ENCODE measurements around the gene LYPD6.

LYPD6 gene

DNA sequence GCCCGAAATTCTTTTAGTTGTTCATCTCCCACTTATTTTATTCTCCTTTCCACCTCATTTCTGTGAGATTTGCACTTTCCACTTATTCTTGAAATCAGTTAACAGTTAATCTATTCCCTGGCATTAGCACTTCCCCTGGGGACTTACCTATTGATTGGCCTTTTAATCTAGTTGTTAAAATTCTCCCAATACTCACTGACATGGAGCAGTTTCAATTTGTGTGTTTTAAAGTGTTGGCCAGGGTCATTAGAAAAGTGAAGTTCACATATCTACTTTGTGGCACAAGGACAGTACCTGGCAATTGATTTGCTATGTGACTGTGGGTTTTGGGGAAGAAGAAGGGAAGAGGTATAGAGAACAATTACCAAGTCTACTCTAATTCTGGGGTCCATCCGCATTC is 83.1 kb downstream of the LYPD6 start:
- Histone ChIP-seq H3K27me3 (ENCODE audit: insufficient read depth, low read length) (no peaks in the 10 kb centered on the region), H3K4me3 (ENCODE audit: low read length) (no peak overlapping the region), H3K27ac (ENCODE audit: low read length) (no peak overlapping the region), H3K9ac (ENCODE audit: low read depth, low read length) (no peak overlapping the region), H3K36me3 (ENCODE audit: insufficient read depth, low read depth, low read length) (no peaks in the 10 kb centered on the region), H3K9me3 (ENCODE audit: insufficient read depth, low read depth, low read length) (no peaks in the 10 kb centered on the region), H3K4me1 (ENCODE audit: insufficient read depth, low read length) (peaks cover 15% of the 10 kb centered on the region; the same call in 1 of the 2 replicates)

- no peak overlapping the region for H3K4me3 ChIP-seq (ENCODE audit: low read length)
- no peaks in the 10 kb centered on the region for H3K9me3 ChIP-seq (ENCODE audit: insufficient read depth, low read depth, low read length)
These were observed 84.7 kb downstream of the LYPD6 start for GRCh38 chr2:149415086-149415485.

GRCh38 chr2:149418065-149418464 is 87.7 kb downstream of the LYPD6 start:
- H3K27ac ChIP-seq (ENCODE audit: low read length), result no peak overlapping the region
- no peaks in the 10 kb centered on the region for H3K9me3 ChIP-seq (ENCODE audit: insufficient read depth, low read depth, low read length)
- no peaks in the 10 kb centered on the region for H3K36me3 ChIP-seq (ENCODE audit: insufficient read depth, low read depth, low read length)
- H3K27me3 ChIP-seq (ENCODE audit: insufficient read depth, low read length), result no peaks in the 10 kb centered on the region
- no peak overlapping the region for H3K4me3 ChIP-seq (ENCODE audit: low read length)
- H3K9ac ChIP-seq (ENCODE audit: low read depth, low read length), result no peak overlapping the region
- H3K4me1 ChIP-seq (ENCODE audit: insufficient read depth, low read length), result peaks cover 14% of the 10 kb centered on the region

More at GRCh38 chr2:149415086-149415485, 84.7 kb downstream of the LYPD6 start:
- Histone ChIP-seq H3K4me1 (ENCODE audit: insufficient read depth, low read length) (peaks cover 20% of the 10 kb centered on the region; the same call in 1 of the 2 replicates), H3K27ac (ENCODE audit: low read length) (no peak overlapping the region), H3K27me3 (ENCODE audit: insufficient read depth, low read length) (no peaks in the 10 kb centered on the region), H3K36me3 (ENCODE audit: insufficient read depth, low read depth, low read length) (no peaks in the 10 kb centered on the region), H3K9ac (ENCODE audit: low read depth, low read length) (no peak overlapping the region)

DNA sequence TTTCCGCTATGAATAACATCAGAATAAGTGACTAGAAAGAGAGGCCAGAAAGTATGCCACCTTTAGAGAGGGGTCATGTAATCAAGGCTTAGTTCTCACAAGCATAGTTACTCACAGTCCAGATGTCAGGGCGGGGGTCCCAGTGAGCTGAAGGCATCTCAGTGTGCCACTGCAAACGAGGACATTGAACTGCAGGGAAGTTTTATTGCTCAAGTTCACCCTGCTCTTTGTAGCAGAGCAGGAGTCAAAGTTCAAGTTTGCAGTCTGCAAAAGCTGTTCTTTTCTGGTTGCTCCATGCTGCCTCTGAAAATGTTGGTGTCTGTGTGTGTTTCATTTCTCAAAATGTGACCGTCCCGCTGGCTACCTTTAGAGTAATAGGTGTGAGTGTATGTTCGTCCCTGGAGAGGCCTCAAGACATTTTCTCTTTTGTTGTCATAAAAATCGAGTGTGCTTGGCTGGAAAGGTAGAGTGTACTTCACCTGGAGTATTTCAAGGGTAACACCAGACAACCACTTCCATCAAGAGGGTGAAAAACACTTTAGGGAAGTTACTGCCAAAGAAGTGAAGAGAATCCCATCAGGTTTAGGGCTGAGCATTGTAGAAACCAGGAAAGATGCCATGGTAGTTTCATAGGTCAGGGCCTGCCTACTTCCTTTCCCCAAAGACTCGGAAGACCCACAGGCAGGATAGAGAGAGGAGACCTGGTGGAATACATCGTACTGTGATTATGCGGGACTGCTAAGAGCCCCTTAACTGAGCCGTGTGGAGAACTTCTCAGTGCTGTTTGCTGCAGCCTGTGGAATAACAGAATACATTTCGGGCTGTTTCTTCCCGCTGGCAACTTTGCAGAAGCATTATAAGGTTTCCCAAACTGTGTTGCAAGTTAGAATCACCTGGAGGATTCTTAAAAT is 89.9 kb downstream of the LYPD6 start:
- no peak overlapping the region for H3K27ac ChIP-seq (ENCODE audit: low read length)
- no peak overlapping the region for H3K9ac ChIP-seq (ENCODE audit: low read depth, low read length)
- no peak overlapping the region for H3K4me3 ChIP-seq (ENCODE audit: low read length)
- no peaks in the 10 kb centered on the region for H3K9me3 ChIP-seq (ENCODE audit: insufficient read depth, low read depth, low read length)
- peaks cover 14% of the 10 kb centered on the region for H3K4me1 ChIP-seq (ENCODE audit: insufficient read depth, low read length)
- no peaks in the 10 kb centered on the region for H3K36me3 ChIP-seq (ENCODE audit: insufficient read depth, low read depth, low read length)
- H3K27me3 ChIP-seq (ENCODE audit: insufficient read depth, low read length), result no peaks in the 10 kb centered on the region

DNA sequence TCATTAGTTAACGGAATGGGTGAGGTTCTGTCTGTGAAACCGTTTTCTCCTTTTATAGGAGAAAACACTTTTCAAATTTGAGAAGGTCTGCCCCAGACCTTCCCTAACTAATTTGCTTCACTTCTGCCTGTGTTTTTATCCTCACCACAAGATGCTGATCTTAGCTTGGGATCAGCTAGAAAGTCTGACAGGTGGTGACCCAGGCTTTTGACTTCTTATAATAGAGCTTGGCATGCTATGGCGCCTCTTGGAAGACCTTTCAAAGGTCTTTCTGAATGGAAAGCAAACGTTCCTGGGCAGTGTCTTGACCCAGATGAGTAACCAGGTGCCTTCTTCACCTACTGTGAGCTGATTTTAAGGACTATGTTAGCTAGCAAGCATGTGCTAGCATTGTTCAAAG is 91.4 kb downstream of the LYPD6 start:
- Histone ChIP-seq H3K4me3 (ENCODE audit: low read length) (no peak overlapping the region), H3K27ac (ENCODE audit: low read length) (no peak overlapping the region), H3K4me1 (ENCODE audit: insufficient read depth, low read length) (peaks cover 14% of the 10 kb centered on the region), H3K36me3 (ENCODE audit: insufficient read depth, low read depth, low read length) (no peaks in the 10 kb centered on the region), H3K27me3 (ENCODE audit: insufficient read depth, low read length) (no peaks in the 10 kb centered on the region), H3K9ac (ENCODE audit: low read depth, low read length) (no peak overlapping the region), H3K9me3 (ENCODE audit: insufficient read depth, low read depth, low read length) (no peaks in the 10 kb centered on the region)

GRCh38 chr2:149422337-149422990 is 92.1 kb downstream of the LYPD6 start:
- Histone ChIP-seq H3K9me3 (ENCODE audit: insufficient read depth, low read depth, low read length) (no peaks in the 10 kb centered on the region), H3K36me3 (ENCODE audit: insufficient read depth, low read depth, low read length) (no peaks in the 10 kb centered on the region), H3K4me1 (ENCODE audit: insufficient read depth, low read length) (peaks cover 14% of the 10 kb centered on the region), H3K4me3 (ENCODE audit: low read length) (no peak overlapping the region), H3K27ac (ENCODE audit: low read length) (no peak overlapping the region), H3K27me3 (ENCODE audit: insufficient read depth, low read length) (no peaks in the 10 kb centered on the region), H3K9ac (ENCODE audit: low read depth, low read length) (no peak overlapping the region)

DNA sequence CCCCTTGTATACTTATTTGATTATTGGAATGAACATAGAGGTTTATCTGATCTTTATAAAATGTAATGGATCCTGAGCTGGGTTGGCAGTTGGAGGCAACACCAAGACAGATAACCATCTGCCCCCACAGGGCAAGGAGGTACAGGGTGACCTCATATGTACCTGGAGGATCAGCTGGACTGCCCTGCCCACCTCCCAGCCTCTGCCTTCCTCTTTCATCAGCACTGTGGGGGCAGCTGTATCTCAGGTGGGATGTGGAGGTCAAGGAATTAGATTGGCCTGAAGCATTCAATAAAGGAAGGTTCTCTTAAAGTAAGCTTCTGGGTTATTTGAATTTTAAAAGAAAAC is 92.6 kb downstream of the LYPD6 start:
- Histone ChIP-seq H3K4me3 (ENCODE audit: low read length) (no peak overlapping the region), H3K9ac (ENCODE audit: low read depth, low read length) (no peak overlapping the region), H3K4me1 (ENCODE audit: insufficient read depth, low read length) (peaks cover 10% of the 10 kb centered on the region), H3K27me3 (ENCODE audit: insufficient read depth, low read length) (no peaks in the 10 kb centered on the region), H3K9me3 (ENCODE audit: insufficient read depth, low read depth, low read length) (no peaks in the 10 kb centered on the region), H3K36me3 (ENCODE audit: insufficient read depth, low read depth, low read length) (no peaks in the 10 kb centered on the region), H3K27ac (ENCODE audit: low read length) (no peak overlapping the region)

- no peaks in the 10 kb centered on the region for H3K27me3 ChIP-seq (ENCODE audit: insufficient read depth, low read length)
- H3K27ac ChIP-seq (ENCODE audit: low read length), result no peak overlapping the region
These were observed 93.2 kb downstream of the LYPD6 start for GRCh38 chr2:149423630-149424029.

DNA sequence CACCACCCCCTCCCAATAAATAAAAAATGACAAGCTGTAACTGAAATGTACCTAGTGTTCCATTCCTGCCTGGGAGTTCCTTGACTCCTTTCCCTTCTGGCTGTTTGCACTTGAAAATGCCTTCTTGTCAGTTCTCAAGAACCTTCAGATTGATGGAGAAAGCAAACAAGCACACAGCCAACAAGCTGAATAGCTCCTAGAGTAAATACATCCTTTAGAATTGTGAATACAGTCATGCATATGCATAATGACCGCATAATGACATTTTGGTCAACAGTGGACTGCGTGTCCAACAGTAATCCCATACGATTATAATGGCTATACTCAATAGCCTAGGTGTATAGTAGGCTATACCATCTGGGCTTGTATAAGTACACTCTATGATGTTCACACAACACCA is 97.0 kb downstream of the LYPD6 start:
- H3K4me1 ChIP-seq (ENCODE audit: insufficient read depth, low read length), result no peaks in the 10 kb centered on the region
- H3K27me3 ChIP-seq (ENCODE audit: insufficient read depth, low read length), result no peaks in the 10 kb centered on the region
- H3K4me3 ChIP-seq (ENCODE audit: low read length), result no peak overlapping the region
- no peak overlapping the region for H3K9ac ChIP-seq (ENCODE audit: low read depth, low read length)
- H3K9me3 ChIP-seq (ENCODE audit: insufficient read depth, low read depth, low read length), result no peaks in the 10 kb centered on the region
- H3K27ac ChIP-seq (ENCODE audit: low read length), result no peak overlapping the region
- H3K36me3 ChIP-seq (ENCODE audit: insufficient read depth, low read depth, low read length), result no peaks in the 10 kb centered on the region

More at GRCh38 chr2:149423630-149424029, 93.2 kb downstream of the LYPD6 start:
- Histone ChIP-seq H3K9ac (ENCODE audit: low read depth, low read length) (no peak overlapping the region), H3K4me3 (ENCODE audit: low read length) (no peak overlapping the region), H3K9me3 (ENCODE audit: insufficient read depth, low read depth, low read length) (no peaks in the 10 kb centered on the region), H3K4me1 (ENCODE audit: insufficient read depth, low read length) (peaks cover 4% of the 10 kb centered on the region), H3K36me3 (ENCODE audit: insufficient read depth, low read depth, low read length) (no peaks in the 10 kb centered on the region)

- no peak overlapping the region for H3K4me3 ChIP-seq (ENCODE audit: low read length)
These were observed 98.4 kb downstream of the LYPD6 start for GRCh38 chr2:149428783-149429182.

GRCh38 chr2:149430743-149431736 is 100.7 kb downstream of the LYPD6 start:
- Histone ChIP-seq H3K4me1 (ENCODE audit: insufficient read depth, low read length) (peaks cover 4% of the 10 kb centered on the region; the same call in 1 of the 2 replicates), H3K36me3 (ENCODE audit: insufficient read depth, low read depth, low read length) (no peaks in the 10 kb centered on the region)

More at GRCh38 chr2:149428783-149429182, 98.4 kb downstream of the LYPD6 start:
- Histone ChIP-seq H3K4me1 (ENCODE audit: insufficient read depth, low read length) (peaks cover 4% of the 10 kb centered on the region; the same call in 1 of the 2 replicates), H3K27ac (ENCODE audit: low read length) (no peak overlapping the region), H3K9ac (ENCODE audit: low read depth, low read length) (no peak overlapping the region), H3K36me3 (ENCODE audit: insufficient read depth, low read depth, low read length) (no peaks in the 10 kb centered on the region), H3K27me3 (ENCODE audit: insufficient read depth, low read length) (no peaks in the 10 kb centered on the region), H3K9me3 (ENCODE audit: insufficient read depth, low read depth, low read length) (no peaks in the 10 kb centered on the region)

More at GRCh38 chr2:149430743-149431736, 100.7 kb downstream of the LYPD6 start:
- Histone ChIP-seq H3K9ac (ENCODE audit: low read depth, low read length) (no peak overlapping the region), H3K27ac (ENCODE audit: low read length) (no peak overlapping the region), H3K9me3 (ENCODE audit: insufficient read depth, low read depth, low read length) (no peaks in the 10 kb centered on the region), H3K27me3 (ENCODE audit: insufficient read depth, low read length) (no peaks in the 10 kb centered on the region), H3K4me3 (ENCODE audit: low read length) (no peak overlapping the region)
